Activated CD8-positive, alpha-beta memory T cell treated with anti-CD3 and anti-CD28 coated beads for 1 hour (primary cell): Measurements from ENCODE around the gene ADGRD1.
"Not testable (repeated sequence)": the region's sequence is repeated elsewhere in the genome, so short reads cannot be mapped to it uniquely, and the experiment has no call there.

Experiments
- DNase-seq, 2 donors: peaks; one replicate each; pipeline ENCODE4 v3.0.0-alpha.2; 2020; ENCODE audit warnings: low read depth in 1 of 2; ENCODE audit errors: extremely low read depth in 1 of 2

ADGRD1 gene

DNA sequence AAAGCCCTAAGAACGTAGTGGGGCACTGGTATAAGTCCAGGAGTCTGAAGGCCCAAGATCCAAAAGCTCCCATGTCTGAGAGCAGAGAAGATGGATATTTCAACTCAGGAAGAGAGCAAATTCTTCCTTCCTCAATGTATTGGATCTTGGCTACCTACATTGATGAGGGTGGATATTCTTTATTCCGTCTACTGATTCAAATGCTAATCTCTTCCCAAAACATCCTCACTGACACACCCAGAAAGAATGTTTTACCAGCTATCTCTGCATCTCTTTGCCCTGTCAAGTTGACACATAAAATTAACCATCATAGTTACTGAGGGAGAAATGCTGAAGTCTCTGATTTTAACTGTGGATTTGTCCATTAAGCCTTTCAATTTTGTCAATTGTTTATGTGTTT, 16.6 kb upstream of the ADGRD1 start:
- no peak for DNase-seq

DNA sequence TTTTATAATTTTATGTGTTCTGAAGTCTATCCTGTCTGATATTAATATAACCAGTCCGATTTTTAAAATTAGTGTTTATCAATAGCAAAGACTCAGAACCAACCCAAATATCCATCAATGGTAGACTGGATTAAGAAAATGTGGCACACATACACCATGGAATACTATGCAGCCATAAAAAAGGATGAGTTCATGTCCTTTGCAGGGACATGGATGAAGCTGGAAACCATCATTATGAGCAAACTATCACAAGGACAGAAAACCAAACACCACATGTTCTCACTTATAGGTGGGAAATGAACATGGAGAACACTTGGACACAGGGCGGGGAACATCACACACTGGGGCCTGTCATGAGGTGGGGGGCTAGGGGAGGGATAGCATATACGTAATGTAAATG, 16.2 kb upstream of the ADGRD1 start:
- not testable (repeated sequence) for DNase-seq

GRCh38 chr12:130938186-130938585, 15.5 kb upstream of the ADGRD1 start:
- no peak for DNase-seq

- no peak for DNase-seq
Observed at GRCh38 chr12:130944878-130945277, 8.8 kb upstream of the ADGRD1 start.

- no peak for DNase-seq
Observed at GRCh38 chr12:130945786-130946492, 7.8 kb upstream of the ADGRD1 start.

DNA sequence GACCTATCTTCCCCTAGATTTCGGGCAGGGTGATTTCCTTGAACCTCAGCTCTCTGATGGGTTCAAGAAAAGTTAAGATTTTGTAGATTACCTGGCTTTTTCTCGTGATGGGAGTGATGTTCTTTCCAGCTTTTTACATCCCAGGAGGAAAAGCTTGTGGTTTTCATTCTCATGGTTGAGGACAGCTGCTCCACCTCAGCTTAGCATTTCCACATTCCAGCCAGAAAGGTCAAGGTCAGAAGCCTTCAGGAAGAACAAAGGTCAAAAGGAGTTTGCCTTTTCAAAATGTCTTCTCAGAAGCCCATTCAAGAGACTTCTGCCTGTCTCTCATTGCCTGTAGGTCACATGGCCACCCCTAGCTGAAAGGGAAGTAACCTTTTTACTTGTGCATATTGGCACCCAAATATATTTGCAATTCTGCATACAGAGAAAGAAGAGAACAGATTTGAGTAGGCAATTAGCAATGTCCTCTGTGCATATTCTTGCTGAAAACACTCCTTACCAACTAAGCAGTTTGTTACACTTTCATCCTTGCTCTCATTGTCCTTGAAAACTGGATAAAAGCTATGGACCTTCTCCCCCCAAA, 6.6 kb upstream of the ADGRD1 start:
- DNase-seq: no peak

- DNase-seq: no peak
Observed at GRCh38 chr12:130948136-130948535, 5.6 kb upstream of the ADGRD1 start.

- no peak for DNase-seq
Observed at GRCh38 chr12:130948751-130949150, 5.0 kb upstream of the ADGRD1 start.

DNA sequence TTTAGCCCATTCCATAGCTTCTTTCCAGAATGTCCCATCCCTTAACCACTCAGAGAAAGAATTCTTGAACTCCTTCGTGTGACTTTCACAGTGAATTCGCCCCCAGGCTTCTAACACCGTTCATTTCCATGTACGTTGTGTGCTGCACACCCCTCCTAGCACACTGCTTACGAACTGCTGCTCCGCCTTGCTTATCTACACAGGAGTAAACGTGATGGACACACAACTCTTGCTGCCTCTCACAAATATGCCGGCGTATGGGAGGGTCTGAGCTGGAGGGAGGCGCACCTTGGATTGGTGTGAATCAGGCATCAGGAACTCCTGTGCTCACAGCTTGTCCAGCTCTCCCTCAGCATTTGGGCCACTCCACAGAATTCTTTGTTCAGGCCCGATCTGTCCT, 3.9 kb upstream of the ADGRD1 start:
- DNase-seq: no peak

DNA sequence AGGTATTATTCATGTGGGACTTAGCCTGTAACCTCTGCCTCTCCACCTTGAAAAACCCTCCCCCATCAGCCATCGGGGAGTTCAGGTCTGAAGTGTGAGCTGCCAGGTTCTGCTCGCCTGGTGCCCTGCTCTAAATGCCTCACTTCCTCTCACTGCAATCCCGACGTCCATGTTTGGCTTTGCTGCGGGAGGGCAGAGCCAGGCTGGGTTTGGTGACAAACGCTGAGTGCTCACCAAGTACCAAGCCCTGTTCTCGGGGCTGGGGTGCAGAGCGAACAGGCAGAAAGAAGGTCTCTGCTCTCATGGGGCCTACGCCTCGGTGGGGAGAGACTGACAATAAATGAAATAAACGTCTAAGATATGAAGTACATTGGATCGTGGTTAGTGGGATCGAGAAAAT, 2.1 kb upstream of the ADGRD1 start:
- no peak for DNase-seq

GRCh38 chr12:130952171-130952954, 1.3 kb upstream of the ADGRD1 start:
- no peak for DNase-seq

DNA sequence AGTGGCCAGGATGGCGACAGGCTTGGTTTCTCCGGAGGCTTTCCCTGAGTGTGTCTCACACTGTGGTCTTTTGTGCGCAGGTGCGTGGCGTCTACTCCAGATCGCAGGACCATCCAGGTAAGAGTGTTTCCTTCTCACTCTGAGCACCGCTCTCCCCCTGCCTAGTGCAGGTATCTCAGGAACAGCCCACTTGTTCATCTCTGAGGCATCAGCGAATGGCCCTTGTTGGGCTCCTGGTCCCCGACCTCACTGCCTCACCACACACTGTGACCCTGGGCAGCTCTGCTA, 781 bp downstream of the ADGRD1 start:
- no peak for DNase-seq

- no peak for DNase-seq
Observed at GRCh38 chr12:130955238-130955816, 1.6 kb downstream of the ADGRD1 start.

DNA sequence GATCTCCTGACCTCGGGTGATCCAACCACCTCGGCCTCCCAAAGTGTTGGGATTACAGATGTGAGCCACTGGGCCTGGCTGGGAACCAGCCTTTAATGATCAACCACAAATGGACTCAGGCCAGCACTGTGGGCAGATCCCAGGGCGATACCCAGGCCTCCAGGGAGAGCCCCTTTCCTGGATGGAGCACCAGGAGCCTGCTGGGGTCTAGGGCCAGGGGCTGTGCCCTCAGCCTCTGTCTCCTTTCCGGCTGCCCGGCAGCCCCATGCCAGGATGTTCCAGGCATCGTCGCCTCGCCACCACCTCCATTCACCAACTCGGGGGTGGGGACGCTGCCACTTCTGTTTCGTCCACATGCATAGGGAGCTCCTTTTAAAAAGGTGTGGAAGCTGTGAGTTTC, 2.3 kb downstream of the ADGRD1 start:
- DNase-seq: no peak

GRCh38 chr12:130956456-130957303, 3.0 kb downstream of the ADGRD1 start:
- no peak for DNase-seq

- no peak for DNase-seq
Observed at GRCh38 chr12:130957304-130957621, 3.6 kb downstream of the ADGRD1 start.

GRCh38 chr12:130958557-130959140, 4.9 kb downstream of the ADGRD1 start:
- DNase-seq: no peak

- no peak for DNase-seq
Observed at GRCh38 chr12:130959632-130960031, 5.9 kb downstream of the ADGRD1 start.

DNA sequence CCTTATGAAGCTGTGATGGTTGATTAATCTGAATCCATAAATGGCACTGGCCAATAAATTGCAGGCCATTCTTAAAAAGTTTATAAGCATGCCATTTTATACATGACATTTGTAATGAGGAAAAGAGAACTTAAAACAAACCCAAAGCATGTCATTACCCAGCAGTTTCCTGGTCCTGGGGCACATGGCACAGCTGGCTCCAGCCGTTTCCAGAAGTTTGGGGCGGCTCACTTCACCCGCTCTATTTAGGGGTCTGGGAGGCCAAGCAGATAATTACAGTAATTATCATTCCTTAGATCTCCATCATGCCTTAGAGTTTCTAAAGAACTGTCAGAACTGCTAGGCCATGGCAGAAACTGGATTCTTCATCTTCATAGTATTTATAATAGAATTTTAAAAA, 6.4 kb downstream of the ADGRD1 start:
- DNase-seq: no peak

- DNase-seq: no peak
Observed at GRCh38 chr12:130960787-130961186, 7.1 kb downstream of the ADGRD1 start.

GRCh38 chr12:130961921-130962451, 8.3 kb downstream of the ADGRD1 start:
- DNase-seq: no peak
